Loucy (cell line): ENCODE results near the gene SELENOH.
A peak's percentile ranks its signal among the peaks of the same experiment; 100 is the strongest.

Source experiments
- H2AFZ ChIP-seq: fragments of 200-600 bp; sonication (generic); 2 replicates; pipeline ENCODE4 v1.6.0; 2016; ENCODE audit warnings: antibody characterized with exemption, mild to moderate bottlenecking, low read length, moderate library complexity
- H3F3A ChIP-seq: fragments of 200-600 bp; 2 replicates; pipeline ENCODE4 v1.6.0; 2016; ENCODE audit warnings: antibody characterized with exemption, low read depth, mild to moderate bottlenecking
- H3K27me3 ChIP-seq: fragments of 200-600 bp; sonication (generic); 2 replicates; pipeline ENCODE4 v1.6.1; 2014; ENCODE audit warnings: low read length, mild to moderate bottlenecking; ENCODE audit not compliant: insufficient read depth, poor library complexity, severe bottlenecking
- H3K36me3 ChIP-seq: fragments of 200-600 bp; sonication (generic); 2 replicates; pipeline ENCODE4 v1.6.1; 2016; ENCODE audit warnings: low read length; ENCODE audit not compliant: insufficient read depth
- H3K4me1 ChIP-seq: fragments of 200-600 bp; sonication (generic); 2 replicates; pipeline ENCODE4 v1.5.1; 2014; ENCODE audit warnings: low read length, mild to moderate bottlenecking; ENCODE audit not compliant: insufficient read depth, poor library complexity, severe bottlenecking
- H3K4me2 ChIP-seq: fragments of 200-600 bp; sonication (generic); 2 replicates; pipeline ENCODE4 v1.6.0; 2014; ENCODE audit warnings: antibody characterized with exemption, low read length, low read depth, mild to moderate bottlenecking; ENCODE audit not compliant: poor library complexity, severe bottlenecking
- H3K4me3 ChIP-seq: fragments of 200-600 bp; sonication (generic); 2 replicates; pipeline ENCODE4 v1.5.1; 2014; ENCODE audit warnings: low read length, mild to moderate bottlenecking, mixed read lengths; ENCODE audit not compliant: poor library complexity, severe bottlenecking
- H3K79me2 ChIP-seq: fragments of 200-600 bp; sonication (generic); 2 replicates; pipeline ENCODE4 v1.6.1; 2014; ENCODE audit warnings: low read length; ENCODE audit not compliant: insufficient read depth
- H3K9ac ChIP-seq: fragments of 200-600 bp; sonication (generic); 2 replicates; pipeline ENCODE4 v1.6.0; 2014; ENCODE audit warnings: mild to moderate bottlenecking, low read depth, low read length, moderate library complexity; ENCODE audit not compliant: poor library complexity, severe bottlenecking
- H3K9me2 ChIP-seq: fragments of 200-600 bp; sonication (generic); replicated peaks from 2 replicates; pipeline ENCODE4 v1.6.1; 2016; ENCODE audit warnings: low read depth, low read length, mixed read lengths
- H3K9me3 ChIP-seq: fragments of 200-600 bp; sonication (generic); 2 replicates; pipeline ENCODE4 v1.6.1; 2014; ENCODE audit warnings: mild to moderate bottlenecking, antibody characterized with exemption, low read length, low read depth; ENCODE audit not compliant: insufficient read depth
- H4K20me1 ChIP-seq: fragments of 200-600 bp; sonication (generic); 2 replicates; pipeline ENCODE4 v1.6.0; 2014; ENCODE audit warnings: antibody characterized with exemption, low read length, mild to moderate bottlenecking; ENCODE audit not compliant: insufficient read depth, poor library complexity, severe bottlenecking
- EZH2phosphoT487 ChIP-seq: fragments of 200-600 bp; IDR thresholded peaks from 2 replicates; pipeline ENCODE4 v1.6.1; 2018; ENCODE audit warnings: antibody characterized with exemption, mild to moderate bottlenecking, moderate library complexity, borderline replicate concordance
- TF ChIP-seq, protein P1 (sequence below): fragments of 200-600 bp; sonication (generic); conservative IDR thresholded peaks from 2 replicates; pipeline ENCODE4 v1.5.1; 2014; ENCODE audit warnings: mild to moderate bottlenecking, antibody characterized with exemption, low read length

Gene SELENOH

DNA sequence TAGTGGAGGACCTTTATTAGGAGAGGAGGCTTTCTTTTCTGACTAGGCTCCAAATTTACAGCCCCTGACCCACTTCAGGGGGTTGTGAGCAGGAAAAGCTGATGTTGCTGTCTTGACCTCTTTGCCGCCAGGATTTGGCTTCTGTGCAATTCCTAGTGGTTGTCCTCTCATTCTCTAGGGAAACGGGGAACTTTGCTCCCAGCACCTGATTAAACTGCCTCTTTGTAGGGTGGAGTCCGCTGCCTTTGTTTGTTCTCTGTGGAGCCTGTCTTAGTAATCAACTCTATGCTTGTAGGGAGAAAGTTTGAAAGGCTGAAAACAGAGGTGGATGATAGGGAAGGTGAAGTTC lies 36.7 kb downstream of the SELENOH start:
- Histone ChIP-seq H3K4me3 (no peak overlapping the region), H3K9me3 (no peaks in the 10 kb centered on the region), H3K4me1 (peaks cover 33% of the 10 kb centered on the region), H3K9me2 (no peaks in the 10 kb centered on the region), H3K79me2 (no peaks in the 10 kb centered on the region), H3K9ac (peak overlapping the region; percentile 38), H3K36me3 (no peaks in the 10 kb centered on the region), H3K27me3 (no peaks in the 10 kb centered on the region), H3F3A (no peaks in the 10 kb centered on the region), H3K4me2 (no peak overlapping the region), H2AFZ (no peak overlapping the region), H4K20me1 (no peaks in the 10 kb centered on the region)
- TF ChIP-seq EZH2phosphoT487 = no peak
- TF ChIP-seq, protein P1, sequence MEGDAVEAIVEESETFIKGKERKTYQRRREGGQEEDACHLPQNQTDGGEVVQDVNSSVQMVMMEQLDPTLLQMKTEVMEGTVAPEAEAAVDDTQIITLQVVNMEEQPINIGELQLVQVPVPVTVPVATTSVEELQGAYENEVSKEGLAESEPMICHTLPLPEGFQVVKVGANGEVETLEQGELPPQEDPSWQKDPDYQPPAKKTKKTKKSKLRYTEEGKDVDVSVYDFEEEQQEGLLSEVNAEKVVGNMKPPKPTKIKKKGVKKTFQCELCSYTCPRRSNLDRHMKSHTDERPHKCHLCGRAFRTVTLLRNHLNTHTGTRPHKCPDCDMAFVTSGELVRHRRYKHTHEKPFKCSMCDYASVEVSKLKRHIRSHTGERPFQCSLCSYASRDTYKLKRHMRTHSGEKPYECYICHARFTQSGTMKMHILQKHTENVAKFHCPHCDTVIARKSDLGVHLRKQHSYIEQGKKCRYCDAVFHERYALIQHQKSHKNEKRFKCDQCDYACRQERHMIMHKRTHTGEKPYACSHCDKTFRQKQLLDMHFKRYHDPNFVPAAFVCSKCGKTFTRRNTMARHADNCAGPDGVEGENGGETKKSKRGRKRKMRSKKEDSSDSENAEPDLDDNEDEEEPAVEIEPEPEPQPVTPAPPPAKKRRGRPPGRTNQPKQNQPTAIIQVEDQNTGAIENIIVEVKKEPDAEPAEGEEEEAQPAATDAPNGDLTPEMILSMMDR = no peak

DNA sequence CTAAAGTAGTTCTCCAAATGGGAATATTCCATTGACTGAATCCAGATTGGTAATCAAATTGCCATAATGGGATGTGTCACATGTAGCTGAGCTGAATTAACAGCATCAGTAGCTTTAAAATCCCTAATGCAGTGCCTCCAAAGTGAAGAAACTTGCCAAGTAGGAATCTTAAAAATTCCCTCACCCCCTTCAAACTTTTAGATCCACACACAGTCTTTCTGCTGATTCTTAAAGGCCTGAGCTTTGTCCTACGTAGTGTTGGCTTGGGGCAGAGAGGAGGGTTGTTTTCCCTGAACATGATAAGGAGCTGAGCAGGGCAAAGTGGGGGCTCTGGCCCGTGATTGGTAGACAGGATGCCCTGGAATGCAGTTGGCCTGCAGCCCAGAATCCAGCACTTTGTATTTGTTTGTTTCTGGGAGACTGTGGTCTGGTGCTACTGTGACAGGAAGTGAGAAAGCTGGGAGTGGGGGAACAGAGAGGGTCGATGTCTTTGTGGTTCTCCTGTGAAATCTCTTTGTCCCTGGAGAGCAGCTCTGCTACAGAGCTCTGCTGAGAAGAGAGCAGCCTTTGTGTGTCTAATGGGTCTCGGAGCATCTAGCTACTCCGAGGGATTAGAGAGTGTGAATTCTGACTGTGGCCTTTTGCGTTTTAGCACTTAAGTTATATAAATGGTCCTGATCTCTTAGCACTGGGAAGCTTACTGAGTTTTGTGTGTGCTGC lies 37.2 kb downstream of the SELENOH start:
- peak overlapping the region; percentile 38 for H3K9ac ChIP-seq
- no peaks in the 10 kb centered on the region for H3K9me3 ChIP-seq
- no peak overlapping the region for H3K4me3 ChIP-seq
- H3K27me3 ChIP-seq = no peaks in the 10 kb centered on the region
- no peaks in the 10 kb centered on the region for H3K9me2 ChIP-seq
- H3K4me2 ChIP-seq = peak overlapping the region; percentile 15
- H3K36me3 ChIP-seq = no peaks in the 10 kb centered on the region
- no peaks in the 10 kb centered on the region for H4K20me1 ChIP-seq
- peak overlapping the region; percentile 22; the same call in 1 of the 2 replicates for H2AFZ ChIP-seq
- peaks cover 33% of the 10 kb centered on the region for H3K4me1 ChIP-seq
- no peaks in the 10 kb centered on the region for H3F3A ChIP-seq
- no peaks in the 10 kb centered on the region for H3K79me2 ChIP-seq
- TF ChIP-seq, protein P1 = no peak
- TF ChIP-seq EZH2phosphoT487 = no peak

DNA sequence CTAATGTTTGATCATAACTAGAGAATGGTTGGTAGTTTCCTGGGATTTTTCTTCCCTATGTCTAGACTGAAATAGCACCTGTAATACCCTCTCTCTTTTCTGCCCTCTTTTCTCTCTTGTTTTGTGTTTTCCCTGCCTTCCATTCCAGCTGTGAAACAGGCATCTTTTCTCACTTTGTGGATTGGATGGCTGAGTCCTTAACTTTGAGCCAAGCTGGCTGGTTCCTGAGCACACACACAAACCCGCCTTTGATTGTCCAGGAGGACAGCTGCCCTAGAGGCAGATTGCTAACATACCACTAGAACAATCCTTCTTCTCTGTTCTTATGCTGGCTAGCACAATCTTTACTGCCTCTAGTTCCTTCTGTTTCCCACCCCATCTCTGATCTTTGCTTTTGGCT lies 38.0 kb downstream of the SELENOH start:
- no peak overlapping the region for H2AFZ ChIP-seq
- H3K9me3 ChIP-seq = no peaks in the 10 kb centered on the region
- H3K4me1 ChIP-seq = peaks cover 33% of the 10 kb centered on the region
- H3K4me3 ChIP-seq = no peak overlapping the region
- no peaks in the 10 kb centered on the region for H3F3A ChIP-seq
- H3K9me2 ChIP-seq = no peaks in the 10 kb centered on the region
- no peaks in the 10 kb centered on the region for H4K20me1 ChIP-seq
- H3K79me2 ChIP-seq = no peaks in the 10 kb centered on the region
- TF ChIP-seq EZH2phosphoT487 = no peak
- TF ChIP-seq, protein P1 = no peak
- no peaks in the 10 kb centered on the region for H3K36me3 ChIP-seq
- H3K9ac ChIP-seq = no peak overlapping the region
- H3K4me2 ChIP-seq = no peak overlapping the region
- H3K27me3 ChIP-seq = no peaks in the 10 kb centered on the region
